ENCODE results near the gene LMBRD1.
A peak's percentile ranks its signal among the peaks of the same experiment; 100 is the strongest.
"Not testable (repeated sequence)": the region's sequence is repeated elsewhere in the genome, so short reads cannot be mapped to it uniquely, and the experiment has no call there.

LMBRD1 gene

DNA sequence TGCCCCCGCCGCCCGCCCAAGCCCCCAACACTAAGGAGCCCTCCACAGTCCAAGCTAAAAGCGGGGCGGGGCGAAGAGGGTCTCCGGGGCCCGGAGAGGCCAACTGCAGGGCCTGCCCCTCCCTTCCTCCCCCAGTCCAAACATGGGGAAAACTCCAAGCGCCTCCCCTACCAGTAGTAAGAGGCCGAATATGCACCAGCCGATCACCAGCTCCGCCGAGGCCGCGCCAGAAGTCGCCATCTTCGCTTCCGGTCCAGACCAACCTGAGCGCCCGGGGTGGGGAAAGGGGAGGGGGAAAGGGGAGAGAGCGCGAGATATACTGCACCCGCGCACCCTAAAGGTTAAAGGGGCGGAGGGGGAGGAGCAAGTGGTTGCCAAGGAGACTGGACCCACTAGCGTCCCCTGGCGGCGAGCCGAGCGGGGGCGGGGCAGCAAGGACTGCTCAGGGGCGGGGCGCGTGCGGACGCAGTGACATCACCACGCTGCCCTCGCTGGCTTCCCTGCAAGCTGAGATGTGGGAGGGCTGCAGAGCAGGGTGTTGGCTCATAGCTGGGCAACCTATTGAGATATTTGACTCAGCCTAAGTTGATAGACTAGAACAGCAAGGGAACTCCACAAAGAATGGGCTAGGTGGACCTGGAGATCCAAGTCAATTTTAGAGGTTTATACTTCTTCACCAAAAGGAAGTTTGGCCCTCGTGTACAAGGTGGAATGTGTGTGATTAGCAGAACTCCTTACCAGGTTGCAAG, at the start of gene LMBRD1:
LMBRD1 (minus strand) TSS at position 369 of the 749 bp plus-strand sequence; CDS start at position 240, 129 bp downstream.
- peak; percentile 98 for DNase-seq

DNA sequence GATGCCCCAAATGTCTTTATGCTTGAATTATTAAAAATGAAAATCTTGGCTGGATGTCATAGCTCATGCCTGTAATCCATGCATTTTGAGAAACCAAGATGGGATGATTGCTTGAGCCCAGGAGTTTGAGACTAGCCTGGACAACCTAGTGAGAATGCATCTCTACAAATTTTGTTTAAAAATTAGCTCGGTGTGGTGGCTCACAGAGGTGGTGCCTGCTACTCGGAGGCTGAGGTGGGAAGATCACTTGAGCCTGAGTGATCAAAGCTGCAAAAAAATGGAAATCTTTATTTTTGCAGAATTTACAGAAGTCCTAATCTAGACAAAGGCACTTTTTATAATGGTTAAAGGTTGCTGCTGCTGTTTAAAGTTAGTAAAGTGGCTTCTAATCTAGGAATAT, 49.5 kb upstream of the LMBRD1 start:
- DNase-seq, result no peak

DNA sequence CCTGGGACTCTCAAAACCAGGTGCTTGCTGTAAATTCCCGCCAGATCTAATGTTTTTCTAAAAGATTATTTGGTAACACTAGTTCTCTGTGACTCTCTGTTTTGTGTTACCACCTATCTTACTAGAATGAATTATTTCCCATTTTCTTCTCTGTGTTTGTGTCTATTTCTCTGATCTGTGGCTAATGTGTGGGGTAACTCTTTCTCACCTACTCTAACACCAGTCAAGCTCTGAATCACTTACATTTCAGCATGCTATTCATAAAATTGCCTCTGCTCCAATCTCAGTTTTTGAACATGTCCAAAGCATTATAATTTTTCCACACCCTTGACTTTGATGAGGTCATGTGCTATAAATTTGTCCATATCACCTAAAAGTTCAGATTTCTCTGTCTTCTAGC, 46.4 kb upstream of the LMBRD1 start:
- no peak for DNase-seq

DNA sequence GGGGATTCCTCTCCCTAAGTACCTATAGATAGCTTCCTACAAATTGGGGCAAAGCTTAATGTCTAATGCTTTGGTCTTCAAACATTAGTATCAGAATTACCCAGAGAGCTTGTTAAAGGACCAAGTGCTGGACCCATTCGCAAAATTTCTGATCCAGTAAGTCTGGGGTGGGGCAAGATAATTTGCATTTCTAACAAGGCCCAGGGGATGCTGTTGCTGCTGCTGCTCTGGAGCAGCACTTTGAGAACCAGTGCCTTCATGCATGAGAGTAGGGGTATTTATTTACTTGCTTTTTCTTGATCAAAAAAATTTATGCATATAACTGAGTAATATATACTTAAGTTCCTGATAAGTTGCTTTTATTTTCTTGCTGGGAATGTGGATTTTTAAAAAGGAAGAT, 45.1 kb upstream of the LMBRD1 start:
- DNase-seq, result no peak

DNA sequence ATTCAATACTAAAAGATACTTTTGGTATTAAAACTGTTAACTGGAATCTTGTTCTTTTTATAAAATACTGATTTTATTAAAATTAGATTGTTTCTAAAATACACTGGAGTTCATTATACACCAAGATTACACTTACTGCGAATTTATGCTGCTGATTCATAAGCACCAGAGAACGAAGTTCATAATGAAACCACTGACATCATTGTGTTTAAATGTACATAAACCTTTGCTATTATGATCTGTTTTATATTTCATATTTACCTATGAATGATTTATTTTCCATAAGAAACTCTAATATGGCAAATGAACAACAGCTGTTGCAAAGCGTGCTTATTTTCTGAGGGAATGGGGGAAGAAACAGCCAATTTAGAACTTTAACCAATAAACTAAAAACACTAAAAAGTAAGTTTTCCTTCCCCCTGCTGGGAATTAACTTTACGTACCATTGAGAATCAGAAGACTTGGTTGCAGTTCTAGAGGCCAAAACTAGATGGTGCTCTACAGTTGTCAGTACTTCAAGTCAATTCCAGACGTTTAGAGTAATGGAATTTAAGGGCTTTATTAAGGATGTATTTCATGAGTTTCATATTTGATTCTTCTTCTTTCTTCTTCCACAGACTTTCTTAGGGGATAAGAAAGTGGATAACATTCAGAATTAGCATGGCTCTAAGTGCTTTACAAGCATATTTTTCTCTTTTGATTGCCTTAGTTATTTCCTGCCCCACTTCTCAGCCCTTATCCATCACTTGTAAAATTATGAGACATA, 38.8 kb upstream of the LMBRD1 start:
- peak; percentile 89 for DNase-seq

DNA sequence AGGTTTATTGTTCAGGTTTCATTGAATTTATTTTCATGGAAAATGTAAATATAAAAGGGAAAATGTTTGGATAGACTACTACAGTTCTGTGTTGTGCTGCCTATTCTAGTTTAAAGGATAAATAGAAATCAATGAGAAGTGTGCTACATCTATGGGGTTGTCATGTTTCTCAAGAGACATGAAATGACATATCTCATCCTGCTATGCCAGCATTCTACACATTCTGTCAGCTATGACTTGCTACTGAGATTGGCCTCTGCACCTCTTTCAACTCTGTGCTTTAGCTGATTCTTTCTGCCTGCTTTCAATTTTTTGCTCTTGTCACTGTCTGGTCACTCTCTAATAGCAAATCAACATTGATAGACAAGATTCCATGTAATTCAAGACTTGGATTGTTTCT, 35.7 kb upstream of the LMBRD1 start:
- no peak for DNase-seq

DNA sequence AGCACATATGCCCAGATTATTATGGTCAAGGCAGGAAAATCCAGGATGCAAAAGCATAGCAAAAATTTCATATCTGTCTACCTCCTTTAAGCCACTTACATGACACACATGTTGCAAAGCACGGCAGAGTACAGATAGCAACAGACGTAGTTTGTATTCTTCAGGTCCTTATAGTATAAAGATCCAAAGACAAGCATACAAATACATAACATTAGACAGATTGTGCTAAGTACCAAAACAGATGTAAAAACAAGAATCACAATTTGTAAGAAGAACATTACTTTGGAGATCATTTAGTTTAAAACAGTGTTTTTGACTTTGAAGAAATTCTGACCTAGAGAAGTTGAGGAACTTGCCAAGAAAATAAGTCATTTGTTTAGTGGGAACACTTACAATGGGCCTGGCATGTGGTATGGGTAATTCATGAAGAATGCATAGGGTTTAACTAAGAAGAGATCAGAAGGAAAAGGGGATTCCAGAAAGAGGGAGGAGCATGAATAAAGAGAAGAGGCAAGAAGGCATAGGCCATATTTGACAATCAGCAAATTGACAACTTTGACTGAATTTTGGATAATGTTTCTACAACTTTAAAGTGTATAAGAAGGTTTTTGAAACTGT, 30.6 kb upstream of the LMBRD1 start:
- DNase-seq, result no peak

DNA sequence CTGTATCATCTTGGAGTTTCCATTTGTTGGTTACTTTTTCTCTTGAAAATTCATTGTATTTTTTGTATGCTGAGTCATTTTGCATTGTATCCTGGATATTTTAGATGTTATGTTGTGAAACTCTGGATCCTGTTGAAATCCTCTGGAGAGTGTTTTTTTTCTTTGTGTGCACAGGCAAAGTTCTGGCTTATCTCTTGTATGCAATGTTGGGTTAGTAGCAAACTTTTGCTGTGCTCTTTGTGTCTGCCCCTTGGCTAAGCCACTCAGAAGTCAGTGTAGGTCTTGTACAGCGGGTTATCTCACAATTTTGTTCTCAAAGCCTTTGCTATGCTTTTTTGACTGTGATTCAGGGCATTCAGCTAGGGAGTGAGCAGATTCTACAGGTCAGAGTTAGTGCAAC, 29.1 kb upstream of the LMBRD1 start:
- peak; percentile 39 for DNase-seq

DNA sequence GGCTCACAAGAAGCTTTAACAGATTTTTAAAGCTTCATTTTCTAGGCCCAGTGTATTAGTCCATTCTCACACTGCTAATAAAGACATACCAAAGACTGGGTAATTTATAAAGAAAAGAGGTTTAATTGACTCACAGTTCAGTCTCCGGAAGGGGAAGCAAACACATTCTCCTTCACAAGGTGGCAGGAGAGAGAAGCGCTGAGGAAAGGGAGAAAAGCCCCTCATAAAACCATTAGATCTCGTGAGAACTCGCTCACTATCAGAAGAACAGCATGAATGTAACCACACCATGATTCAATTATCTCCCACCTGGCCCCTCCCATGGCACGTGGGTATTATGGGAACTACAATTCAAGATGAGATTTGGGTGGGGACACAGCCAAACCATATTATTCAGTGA, 27.5 kb upstream of the LMBRD1 start:
- DNase-seq, result not testable (repeated sequence)

DNA sequence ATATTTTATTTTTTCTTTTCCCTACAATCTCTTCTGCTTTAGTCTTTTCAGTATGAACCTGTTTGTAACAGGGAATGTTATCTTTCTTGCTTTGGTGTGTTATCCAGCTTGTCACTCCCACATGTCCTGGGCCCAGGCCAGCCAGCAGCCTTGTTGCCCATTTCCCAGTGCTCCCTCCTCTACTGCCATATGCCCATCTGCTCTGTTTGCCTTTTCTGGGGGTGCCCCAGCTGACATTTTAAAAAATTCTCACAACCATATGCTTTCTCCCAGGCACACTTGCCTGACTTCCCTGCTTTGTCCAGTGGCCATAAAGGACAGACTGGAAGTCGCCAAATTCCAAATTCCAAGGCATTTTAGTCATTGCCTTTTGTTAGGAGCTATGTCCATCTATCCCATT, 23.6 kb upstream of the LMBRD1 start:
- DNase-seq, result no peak

DNA sequence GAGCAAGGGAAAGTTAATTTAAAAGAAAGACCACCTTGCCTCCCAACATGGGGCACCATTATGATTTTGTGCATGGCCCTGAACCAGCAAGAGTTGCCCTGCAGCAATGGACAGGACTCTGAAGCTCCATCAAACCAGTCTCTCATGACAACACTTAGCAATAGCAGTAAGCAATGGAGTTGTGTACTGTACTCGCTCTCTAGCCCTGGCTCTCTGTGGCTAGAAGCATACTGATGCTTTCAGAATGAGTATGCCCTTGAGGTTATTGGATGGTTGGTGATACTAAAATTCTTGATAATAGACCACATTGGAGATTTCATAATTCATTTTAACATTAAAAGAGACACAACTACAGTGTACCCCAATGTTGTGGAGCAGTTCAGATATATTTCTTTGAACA, 23.2 kb upstream of the LMBRD1 start:
- no peak for DNase-seq

DNA sequence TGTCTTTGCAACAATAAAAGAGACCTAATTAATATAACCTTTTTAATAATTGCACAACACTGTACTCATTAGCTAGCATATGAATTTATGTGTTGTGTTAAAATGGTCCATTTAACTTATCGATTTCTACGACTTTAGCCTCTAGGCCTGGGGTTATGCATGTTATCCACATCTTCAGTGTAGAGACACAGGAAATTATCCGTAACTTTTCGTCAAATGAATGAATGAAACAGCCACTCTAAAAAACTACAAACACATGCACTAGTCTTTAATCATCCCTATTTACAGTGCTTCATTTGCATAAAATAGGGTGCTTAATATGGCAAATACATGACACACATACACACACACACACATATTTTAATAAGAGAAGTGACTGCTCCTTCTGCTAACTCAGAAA, 22.3 kb upstream of the LMBRD1 start:
- DNase-seq, result no peak

DNA sequence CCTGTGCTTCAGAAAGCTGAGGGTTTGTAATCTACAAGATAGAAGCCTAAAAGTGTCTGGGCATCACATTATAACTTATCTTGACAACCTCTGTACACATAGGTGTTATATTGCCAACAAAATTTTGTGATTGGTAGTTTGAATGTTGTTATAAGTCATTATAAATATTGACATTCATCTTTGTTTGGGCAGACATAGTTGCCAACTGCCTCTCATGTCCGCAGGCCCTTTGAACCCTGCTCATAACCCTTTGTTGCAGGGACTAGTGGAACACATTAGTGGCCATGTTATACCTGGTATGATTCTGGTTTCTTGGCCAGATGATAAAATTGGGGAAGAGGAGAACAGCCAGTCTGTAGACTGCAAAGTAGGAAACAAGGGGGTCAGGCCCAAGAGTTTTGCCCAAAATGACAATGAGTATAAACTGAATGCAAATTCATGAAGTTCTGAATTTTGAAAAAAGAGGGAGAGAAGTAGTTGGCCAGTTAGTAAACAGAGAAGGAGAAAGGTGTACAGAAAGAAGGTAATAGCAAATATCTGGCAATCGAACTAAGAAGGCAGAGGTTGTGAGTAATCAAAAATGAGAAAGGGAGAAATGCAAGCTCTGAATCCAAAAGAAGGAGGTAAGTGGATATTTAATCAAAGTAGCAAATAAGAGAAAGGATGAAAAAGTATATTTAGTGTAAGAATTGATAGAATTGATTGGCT, 21.6 kb upstream of the LMBRD1 start:
- no peak for DNase-seq

DNA sequence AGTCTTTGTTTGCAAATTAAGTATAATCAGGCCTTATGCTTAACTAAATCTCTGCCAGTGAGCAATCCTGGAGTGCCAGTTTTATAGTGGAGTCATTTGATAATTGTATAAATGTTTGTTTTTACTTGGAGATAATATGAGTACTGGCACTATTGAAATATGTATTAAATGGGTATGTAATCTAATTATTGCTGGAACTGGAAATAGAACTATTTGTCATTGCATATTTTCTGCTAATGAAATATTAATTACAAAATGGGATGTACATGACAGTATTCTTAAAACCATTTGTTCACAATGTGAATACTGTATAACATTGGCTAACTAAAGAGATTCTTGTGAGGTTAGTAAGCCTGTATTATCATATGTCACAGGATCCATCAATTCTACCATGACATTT, 20.5 kb upstream of the LMBRD1 start:
- no peak for DNase-seq

DNA sequence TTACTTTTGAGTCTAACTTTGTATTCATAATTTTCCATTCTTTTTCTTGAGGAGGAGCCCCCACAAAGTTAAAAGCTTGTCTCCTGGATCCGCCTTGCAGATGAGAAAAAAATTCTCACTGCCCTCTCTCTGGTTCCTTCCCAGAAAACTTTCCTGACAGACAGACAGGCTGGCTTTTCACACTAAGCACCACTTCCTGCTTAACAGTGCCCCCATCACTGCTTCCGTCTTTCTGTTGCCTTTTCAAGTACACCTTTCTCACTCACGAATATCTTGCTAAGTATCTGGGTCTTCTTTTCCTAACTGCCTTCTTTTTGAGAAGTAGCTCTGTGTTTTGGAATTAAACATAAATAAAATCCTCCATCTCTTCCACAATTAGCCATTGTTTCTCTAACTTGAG, 19.8 kb upstream of the LMBRD1 start:
- DNase-seq, result no peak

DNA sequence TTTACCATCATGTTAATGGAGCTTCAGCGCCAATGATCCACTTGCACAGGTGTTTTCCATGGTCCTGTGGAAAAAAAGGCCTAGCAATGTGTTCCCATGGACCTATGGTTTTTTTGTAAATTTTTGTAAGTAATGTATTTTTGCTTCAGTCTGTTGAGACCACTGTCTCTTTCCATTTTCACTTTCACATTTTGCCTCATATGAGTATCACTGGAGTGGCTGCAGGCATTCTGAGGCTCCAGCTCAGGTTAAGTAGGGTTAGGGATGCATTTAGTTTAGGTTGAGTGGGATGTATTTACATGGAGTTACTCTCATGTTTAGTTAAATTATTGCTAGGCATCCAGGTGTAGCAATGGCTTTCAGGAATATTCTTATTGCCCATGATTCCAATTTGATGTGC, 19.2 kb upstream of the LMBRD1 start:
- peak; percentile 69 for DNase-seq

DNA sequence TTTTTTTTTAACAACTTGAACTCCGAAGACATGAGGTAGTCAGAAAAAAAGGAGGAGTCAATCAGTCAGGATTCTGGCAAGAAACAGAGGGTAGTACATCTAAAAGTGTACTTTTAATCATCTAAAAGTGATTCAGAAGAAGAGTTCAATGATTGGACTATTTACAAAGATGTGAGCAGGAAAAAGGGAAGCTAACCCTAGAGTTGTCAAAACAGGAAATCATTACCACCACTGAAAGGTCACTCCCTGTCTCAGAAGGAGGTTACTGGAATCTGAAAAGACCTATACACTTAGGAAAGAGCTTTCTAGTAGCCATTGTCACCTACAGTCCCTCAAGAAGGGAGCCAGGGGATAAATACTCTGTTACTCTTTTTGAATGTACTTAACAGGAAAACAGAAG, 16.7 kb upstream of the LMBRD1 start:
- peak; percentile 71 for DNase-seq

DNA sequence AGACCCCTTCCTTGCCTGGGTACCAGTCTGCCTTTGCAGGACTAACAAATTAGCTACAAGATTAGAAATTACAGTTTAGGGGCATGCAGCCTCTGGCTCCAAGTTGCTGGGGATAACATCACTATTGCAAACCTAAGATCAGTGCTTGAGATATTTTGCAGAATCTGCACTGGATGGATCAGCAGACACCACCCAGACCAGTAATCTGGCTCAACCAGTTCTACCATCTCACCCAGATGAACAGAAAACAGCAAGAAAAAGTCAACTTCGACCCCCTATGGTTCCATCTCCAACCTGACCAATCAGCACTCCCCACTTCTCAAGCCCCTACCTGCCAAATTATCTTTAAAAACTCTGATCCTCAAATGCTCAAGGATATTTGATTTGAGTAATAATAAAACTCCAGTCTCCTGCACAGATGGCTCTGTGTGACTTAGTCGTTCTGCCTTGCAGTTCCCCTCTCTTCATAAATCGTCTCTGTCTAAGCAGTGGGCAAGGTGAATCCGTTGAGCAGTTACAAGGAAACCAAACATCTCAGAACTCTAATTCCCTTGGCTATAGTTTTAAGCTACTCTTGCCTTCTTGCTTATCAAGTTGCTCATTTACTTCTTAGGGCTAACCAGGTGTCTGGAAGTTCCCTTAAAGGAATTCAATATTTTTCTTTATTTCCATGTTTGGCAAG, 16.1 kb upstream of the LMBRD1 start:
- DNase-seq, result no peak

DNA sequence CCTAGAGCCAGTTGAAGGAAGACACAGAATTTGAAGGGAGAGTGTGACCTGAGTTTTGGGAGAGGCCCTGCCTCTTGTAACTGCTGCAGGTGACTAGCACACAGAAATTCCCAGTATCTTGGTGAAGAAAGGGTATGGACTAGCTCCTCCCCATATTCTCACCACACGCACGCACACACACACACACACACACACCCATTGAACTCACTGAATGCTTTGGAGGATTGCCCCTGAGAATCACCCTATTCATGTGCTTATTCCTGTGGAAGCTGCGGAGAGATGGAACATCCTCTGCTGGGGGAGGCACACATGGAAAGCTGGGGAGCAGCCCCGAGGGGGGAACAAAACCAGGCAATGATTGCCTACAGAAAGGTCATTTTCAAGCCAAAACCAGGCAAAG, 6.2 kb upstream of the LMBRD1 start:
- DNase-seq, result no peak

DNA sequence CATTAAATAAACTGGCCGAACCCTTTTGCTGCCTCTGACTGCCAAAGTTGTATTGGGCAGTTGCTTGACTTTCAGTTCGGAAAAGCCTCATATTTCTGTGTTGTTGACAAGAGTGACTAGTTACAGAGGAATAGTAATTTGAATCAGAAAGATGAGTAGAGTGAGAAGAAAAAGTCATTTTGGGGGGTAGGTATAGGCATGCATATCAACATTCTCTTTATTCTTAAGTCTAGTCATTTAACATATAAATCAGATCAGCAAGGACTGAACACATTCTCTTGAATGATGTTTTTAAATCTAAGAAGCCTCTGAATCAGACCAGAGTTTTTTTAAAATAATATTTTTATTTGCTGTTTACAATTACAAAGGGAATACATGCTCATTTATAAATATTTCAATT, 4.9 kb upstream of the LMBRD1 start:
- DNase-seq, result no peak

DNA sequence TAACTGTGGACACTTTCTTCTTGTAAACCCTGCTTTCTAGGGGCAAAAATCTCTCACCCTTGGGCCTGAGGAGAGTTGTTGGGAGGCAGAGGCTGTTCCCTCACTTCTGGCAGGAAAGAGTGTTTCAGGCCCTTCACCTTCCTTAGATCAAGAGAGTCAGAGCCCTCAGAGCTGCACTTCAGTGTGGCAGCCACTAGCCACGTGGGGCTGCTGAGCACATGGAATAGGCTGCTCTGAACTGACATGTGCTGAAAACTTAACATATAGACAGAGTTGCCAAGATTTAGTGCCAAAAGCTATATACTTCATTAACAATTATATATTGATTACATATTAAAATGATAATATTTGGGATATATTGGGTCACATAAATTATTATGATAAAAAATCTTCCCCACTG, 4.4 kb upstream of the LMBRD1 start:
- DNase-seq, result peak; percentile 25

DNA sequence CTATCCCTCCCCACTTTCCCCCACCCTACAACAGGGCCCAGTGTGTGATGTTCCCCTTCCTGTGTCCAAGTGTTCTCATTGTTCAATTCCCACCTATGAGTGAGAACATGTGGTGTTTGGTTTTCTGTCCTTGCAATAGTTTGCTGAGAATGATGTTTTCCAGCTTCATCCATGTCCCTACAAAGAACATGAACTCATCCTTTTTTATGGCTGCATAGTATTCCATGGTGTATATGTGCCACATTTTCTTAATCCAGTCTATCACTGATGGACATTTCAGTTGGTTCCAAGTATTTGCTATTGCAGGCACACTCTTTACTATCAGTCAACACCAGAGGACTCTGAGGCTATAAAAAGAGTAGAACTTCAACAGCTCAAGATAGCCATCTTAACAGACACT, 2.0 kb upstream of the LMBRD1 start:
- not testable (repeated sequence) for DNase-seq

Measured in OCI-M1 (cell line).